ENCODE measurements around the gene MKRN2.

DNA sequence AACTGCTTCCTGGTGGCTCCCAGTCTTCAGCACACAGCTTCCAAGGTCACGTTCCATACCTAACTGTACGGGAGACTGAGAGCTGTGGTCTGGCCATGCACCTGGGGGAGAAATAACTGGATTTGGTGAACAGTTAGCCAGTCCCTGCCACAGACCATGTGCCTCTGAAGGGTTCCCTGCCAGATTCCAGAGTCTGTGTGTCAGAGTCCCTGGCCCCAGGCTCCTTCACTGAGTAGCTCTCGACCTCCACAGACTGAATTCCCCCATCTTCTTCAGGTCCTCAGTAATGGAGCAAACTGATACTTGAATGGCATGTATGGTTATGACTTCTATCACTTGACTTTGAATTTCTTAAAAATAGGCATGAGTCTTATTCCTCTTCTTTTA lies 29.1 kb upstream of the MKRN2 start:
- TF ChIP-seq CREB1 (CRISPR knock-in tag; IDR thresholded peaks at IDR 0.05) (no peak), ZNF138 (CRISPR knock-in tag; conservative IDR thresholded peaks at IDR 0.05) (no peak), CBFB (CRISPR knock-in tag; IDR thresholded peaks at IDR 0.05; ENCODE audit: low read depth) (no peak), SMAD4 (CRISPR knock-in tag; IDR thresholded peaks at IDR 0.05) (no peak), ZNF317 (CRISPR knock-in tag; IDR thresholded peaks at IDR 0.05; ENCODE audit: borderline replicate concordance, low read depth) (no peak)
- TF ChIP-seq, protein P1, sequence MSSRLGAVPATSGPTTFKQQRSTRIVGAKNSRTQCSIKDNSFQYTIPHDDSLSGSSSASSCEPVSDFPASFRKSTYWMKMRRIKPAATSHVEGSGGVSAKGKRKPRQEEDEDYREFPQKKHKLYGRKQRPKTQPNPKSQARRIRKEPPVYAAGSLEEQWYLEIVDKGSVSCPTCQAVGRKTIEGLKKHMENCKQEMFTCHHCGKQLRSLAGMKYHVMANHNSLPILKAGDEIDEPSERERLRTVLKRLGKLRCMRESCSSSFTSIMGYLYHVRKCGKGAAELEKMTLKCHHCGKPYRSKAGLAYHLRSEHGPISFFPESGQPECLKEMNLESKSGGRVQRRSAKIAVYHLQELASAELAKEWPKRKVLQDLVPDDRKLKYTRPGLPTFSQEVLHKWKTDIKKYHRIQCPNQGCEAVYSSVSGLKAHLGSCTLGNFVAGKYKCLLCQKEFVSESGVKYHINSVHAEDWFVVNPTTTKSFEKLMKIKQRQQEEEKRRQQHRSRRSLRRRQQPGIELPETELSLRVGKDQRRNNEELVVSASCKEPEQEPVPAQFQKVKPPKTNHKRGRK (CRISPR knock-in tag; IDR thresholded peaks at IDR 0.05; ENCODE audit: borderline replicate concordance) = no peak
- TF ChIP-seq, protein P2, sequence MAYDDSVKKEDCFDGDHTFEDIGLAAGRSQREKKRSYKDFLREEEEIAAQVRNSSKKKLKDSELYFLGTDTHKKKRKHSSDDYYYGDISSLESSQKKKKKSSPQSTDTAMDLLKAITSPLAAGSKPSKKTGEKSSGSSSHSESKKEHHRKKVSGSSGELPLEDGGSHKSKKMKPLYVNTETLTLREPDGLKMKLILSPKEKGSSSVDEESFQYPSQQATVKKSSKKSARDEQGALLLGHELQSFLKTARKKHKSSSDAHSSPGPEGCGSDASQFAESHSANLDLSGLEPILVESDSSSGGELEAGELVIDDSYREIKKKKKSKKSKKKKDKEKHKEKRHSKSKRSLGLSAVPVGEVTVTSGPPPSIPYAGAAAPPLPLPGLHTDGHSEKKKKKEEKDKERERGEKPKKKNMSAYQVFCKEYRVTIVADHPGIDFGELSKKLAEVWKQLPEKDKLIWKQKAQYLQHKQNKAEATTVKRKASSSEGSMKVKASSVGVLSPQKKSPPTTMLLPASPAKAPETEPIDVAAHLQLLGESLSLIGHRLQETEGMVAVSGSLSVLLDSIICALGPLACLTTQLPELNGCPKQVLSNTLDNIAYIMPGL (CRISPR knock-in tag; IDR thresholded peaks at IDR 0.05) = no peak
- TF ChIP-seq, protein P3, sequence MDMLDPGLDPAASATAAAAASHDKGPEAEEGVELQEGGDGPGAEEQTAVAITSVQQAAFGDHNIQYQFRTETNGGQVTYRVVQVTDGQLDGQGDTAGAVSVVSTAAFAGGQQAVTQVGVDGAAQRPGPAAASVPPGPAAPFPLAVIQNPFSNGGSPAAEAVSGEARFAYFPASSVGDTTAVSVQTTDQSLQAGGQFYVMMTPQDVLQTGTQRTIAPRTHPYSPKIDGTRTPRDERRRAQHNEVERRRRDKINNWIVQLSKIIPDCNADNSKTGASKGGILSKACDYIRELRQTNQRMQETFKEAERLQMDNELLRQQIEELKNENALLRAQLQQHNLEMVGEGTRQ (CRISPR knock-in tag; IDR thresholded peaks at IDR 0.05) = no peak
- TF ChIP-seq, protein P4, sequence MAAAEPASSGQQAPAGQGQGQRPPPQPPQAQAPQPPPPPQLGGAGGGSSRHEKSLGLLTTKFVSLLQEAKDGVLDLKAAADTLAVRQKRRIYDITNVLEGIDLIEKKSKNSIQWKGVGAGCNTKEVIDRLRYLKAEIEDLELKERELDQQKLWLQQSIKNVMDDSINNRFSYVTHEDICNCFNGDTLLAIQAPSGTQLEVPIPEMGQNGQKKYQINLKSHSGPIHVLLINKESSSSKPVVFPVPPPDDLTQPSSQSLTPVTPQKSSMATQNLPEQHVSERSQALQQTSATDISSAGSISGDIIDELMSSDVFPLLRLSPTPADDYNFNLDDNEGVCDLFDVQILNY (CRISPR knock-in tag; IDR thresholded peaks at IDR 0.05) = no peak
- TF ChIP-seq, protein P5, sequence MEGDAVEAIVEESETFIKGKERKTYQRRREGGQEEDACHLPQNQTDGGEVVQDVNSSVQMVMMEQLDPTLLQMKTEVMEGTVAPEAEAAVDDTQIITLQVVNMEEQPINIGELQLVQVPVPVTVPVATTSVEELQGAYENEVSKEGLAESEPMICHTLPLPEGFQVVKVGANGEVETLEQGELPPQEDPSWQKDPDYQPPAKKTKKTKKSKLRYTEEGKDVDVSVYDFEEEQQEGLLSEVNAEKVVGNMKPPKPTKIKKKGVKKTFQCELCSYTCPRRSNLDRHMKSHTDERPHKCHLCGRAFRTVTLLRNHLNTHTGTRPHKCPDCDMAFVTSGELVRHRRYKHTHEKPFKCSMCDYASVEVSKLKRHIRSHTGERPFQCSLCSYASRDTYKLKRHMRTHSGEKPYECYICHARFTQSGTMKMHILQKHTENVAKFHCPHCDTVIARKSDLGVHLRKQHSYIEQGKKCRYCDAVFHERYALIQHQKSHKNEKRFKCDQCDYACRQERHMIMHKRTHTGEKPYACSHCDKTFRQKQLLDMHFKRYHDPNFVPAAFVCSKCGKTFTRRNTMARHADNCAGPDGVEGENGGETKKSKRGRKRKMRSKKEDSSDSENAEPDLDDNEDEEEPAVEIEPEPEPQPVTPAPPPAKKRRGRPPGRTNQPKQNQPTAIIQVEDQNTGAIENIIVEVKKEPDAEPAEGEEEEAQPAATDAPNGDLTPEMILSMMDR (IDR thresholded peaks at IDR 0.05) = no peak
- TF ChIP-seq, protein P6, sequence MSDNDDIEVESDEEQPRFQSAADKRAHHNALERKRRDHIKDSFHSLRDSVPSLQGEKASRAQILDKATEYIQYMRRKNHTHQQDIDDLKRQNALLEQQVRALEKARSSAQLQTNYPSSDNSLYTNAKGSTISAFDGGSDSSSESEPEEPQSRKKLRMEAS (CRISPR knock-in tag; IDR thresholded peaks at IDR 0.05) = no peak
- TF ChIP-seq, protein P7, sequence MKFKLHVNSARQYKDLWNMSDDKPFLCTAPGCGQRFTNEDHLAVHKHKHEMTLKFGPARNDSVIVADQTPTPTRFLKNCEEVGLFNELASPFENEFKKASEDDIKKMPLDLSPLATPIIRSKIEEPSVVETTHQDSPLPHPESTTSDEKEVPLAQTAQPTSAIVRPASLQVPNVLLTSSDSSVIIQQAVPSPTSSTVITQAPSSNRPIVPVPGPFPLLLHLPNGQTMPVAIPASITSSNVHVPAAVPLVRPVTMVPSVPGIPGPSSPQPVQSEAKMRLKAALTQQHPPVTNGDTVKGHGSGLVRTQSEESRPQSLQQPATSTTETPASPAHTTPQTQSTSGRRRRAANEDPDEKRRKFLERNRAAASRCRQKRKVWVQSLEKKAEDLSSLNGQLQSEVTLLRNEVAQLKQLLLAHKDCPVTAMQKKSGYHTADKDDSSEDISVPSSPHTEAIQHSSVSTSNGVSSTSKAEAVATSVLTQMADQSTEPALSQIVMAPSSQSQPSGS (CRISPR knock-in tag; IDR thresholded peaks at IDR 0.05; ENCODE audit: borderline replicate concordance, low read depth) = no peak

Data from WTC11 (cell line).